Epithelial cell of esophagus (primary cell): ENCODE measurements around the gene TPCN1.

Experiments
- DNase-seq: peaks from one replicate; pipeline ENCODE4 v3.0.0; 2010; ENCODE audit warnings: low read depth
- H3K4me3 ChIP-seq: 2 replicates; pipeline ENCODE4 v1.5.1; 2011; ENCODE audit warnings: mild to moderate bottlenecking, low read length, control low read depth
- TF ChIP-seq, protein P1 (sequence below): IDR thresholded peaks from 2 replicates; pipeline ENCODE4 v1.5.1; 2011; ENCODE audit warnings: low read depth, mild to moderate bottlenecking, low read length, control low read depth, inconsistent platforms; ENCODE audit not compliant: insufficient read depth; ENCODE audit errors: missing control alignments

TPCN1 gene

DNA sequence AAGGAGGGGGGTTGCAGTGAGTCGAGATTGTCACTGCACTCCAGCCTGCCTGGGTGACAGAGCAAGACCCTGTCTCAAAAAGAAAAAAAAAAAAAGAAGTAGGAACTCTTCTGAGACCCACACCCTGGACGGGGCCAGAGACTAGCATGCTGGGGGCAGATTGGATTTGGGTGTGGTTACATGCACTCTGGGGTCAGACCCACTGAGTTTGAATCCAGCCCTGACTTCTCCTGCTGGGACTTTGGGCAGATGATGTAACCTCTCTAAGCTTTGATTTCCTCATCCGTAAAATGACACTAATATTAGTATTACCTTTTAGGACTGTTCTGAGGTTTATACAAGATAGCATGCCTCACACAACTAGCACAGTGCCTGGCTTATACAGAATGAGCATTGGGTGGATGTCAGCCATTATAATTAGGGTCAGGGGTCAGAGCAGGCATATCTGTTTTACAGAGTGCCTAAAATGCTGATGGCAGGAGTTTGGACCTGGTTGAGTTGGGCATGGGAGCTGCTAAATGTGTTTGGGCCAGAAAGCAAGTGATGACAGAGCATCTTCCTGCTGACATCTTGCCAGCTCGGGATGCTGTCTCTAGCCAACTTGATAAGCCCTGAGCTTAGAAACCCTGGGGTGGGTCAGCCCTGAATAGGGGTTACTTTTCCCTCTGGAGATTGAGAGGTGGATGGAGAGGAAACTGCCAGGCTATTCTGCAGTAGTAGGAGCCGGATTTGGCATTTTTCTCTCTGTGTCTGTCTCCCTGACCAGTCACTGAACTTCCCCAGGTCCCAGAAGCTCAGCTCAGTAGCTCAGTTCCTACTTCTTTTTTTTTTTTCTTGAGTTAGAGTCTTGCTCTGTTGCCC is 15.5 kb downstream of the TPCN1 start:
- DNase-seq: no peak
- TF ChIP-seq, protein P1, sequence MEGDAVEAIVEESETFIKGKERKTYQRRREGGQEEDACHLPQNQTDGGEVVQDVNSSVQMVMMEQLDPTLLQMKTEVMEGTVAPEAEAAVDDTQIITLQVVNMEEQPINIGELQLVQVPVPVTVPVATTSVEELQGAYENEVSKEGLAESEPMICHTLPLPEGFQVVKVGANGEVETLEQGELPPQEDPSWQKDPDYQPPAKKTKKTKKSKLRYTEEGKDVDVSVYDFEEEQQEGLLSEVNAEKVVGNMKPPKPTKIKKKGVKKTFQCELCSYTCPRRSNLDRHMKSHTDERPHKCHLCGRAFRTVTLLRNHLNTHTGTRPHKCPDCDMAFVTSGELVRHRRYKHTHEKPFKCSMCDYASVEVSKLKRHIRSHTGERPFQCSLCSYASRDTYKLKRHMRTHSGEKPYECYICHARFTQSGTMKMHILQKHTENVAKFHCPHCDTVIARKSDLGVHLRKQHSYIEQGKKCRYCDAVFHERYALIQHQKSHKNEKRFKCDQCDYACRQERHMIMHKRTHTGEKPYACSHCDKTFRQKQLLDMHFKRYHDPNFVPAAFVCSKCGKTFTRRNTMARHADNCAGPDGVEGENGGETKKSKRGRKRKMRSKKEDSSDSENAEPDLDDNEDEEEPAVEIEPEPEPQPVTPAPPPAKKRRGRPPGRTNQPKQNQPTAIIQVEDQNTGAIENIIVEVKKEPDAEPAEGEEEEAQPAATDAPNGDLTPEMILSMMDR: no peak
- no peak overlapping the region for H3K4me3 ChIP-seq

GRCh38 chr12:113237748-113238147 is 16.5 kb downstream of the TPCN1 start:
- no peak overlapping the region for H3K4me3 ChIP-seq
- no peak for DNase-seq

DNA sequence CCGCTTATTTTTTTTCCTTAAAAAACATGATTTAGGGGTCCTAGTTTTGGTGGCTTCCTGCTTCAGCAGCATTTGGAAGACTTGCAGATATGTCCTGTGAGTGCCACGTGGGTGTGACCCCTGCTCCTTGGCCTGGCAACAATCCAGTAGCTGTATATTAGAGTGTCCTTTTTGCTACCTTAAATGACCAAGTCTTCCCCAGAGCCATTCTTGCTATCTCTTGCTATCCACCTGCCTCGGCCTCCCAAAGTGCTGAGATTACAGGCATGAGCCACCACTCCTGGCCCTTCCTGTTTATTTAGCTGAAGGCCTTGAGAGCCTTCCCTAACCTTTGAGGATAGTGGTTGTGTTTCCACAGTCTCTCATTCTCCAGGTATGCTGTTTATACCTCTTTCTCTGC is 17.0 kb downstream of the TPCN1 start:
- no peak for DNase-seq
- TF ChIP-seq, protein P1: no peak
- no peak overlapping the region for H3K4me3 ChIP-seq

More at GRCh38 chr12:113237748-113238147, 16.5 kb downstream of the TPCN1 start:
- TF ChIP-seq, protein P1: no peak

DNA sequence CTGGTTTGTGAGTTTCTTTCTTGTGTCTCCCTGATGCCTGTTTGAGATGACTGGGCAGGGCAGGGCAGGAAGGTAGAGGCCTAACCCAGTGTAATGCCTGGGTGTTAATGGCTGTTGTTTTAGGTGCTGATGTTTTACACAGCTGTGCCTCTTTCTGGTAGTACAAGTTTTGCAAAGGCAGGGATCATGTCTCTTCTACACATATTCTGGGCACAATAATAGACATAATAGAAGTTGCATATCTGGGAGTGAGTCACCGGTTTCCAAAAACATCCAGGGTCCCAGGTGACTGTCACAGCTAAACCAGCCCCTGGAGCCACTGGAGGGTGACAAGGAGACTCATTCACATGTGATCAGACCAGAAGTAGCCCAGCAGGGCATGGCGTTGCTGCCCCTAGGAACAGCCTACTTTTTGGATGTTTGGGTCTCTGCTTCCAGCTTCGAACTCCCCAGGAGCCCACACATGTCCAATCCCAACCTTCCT is 18.1 kb downstream of the TPCN1 start:
- DNase-seq: peak; percentile 70
- TF ChIP-seq, protein P1: no peak
- H3K4me3 ChIP-seq: no peak overlapping the region

DNA sequence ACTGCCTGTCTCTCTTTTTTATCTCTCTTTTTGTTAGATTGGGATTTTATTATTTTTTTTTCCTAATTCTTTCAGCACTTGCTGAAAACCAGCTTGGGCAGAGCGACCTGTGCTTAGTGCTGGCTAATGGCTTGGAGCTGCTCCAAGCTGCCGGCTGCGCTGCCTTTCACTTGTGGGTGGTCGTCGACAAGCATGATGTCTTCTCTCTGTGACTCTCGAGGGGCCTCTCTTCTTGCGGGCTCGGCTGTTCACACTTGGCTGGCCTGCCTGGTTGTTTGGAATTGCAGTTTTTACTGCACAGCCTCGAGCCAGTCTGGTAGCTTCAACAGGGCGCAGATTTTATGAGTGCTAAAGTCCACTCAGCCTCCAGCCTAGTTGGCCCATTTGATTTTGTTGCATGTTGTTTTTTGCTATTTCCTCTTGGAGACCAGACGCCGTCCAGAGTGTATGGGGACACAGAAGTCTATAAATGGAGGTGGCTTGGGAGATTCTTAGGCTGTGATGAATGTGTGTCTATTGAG is 18.6 kb downstream of the TPCN1 start:
- H3K4me3 ChIP-seq: no peak overlapping the region
- DNase-seq: no peak
- TF ChIP-seq, protein P1: no peak

DNA sequence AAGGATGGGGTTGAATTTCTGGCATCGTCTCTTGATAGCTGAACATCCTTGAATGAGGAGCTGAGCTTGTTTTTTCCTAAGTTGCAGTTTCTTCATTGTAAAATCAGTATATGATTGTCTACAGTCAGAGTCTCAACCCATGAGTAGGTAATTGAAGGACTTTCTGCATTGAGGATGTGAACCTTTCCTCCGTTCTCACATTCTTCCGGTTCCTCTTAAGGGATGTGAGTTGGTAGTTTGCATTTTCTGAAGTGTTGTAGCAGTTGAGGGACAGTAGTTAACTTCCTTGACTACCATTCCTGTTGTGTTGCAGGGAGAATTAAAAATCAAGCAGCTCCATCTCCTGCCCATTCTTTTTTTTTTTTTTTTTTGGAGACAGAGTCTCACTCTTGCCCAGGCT is 19.1 kb downstream of the TPCN1 start:
- no peak overlapping the region for H3K4me3 ChIP-seq
- DNase-seq: no peak
- TF ChIP-seq, protein P1: no peak
